Heart right ventricle (tissue), 16 donors: ENCODE measurements around the gene CHRNA1. TPM values are rescaled to one million over a fixed set of nuclear protein-coding genes. Genes with fewer than 3 reads are reported as not detected.

ENCODE experiments used
- ATAC-seq, 8 donors: fragments of 200-7000 bp; cut with Tn5 transposase; one replicate each; pipeline ENCODE4 v1.9.1; 2020; ENCODE audit warnings: mild to moderate bottlenecking in 8 of 8, moderate library complexity in 8 of 8, moderate number of reproducible peaks in 1 of 8
- DNase-seq, 2 donors: peaks; one replicate each; pipeline ENCODE4 v3.0.0-alpha.2; 2020
- H3K27ac ChIP-seq, 10 donors: fragments of 200-600 bp; sonication (generic) in 2 of 10; one replicate each; pipeline versions ENCODE4 v1.5.0 to v1.8.0; 2020 to 2022; ENCODE audit warnings: mild to moderate bottlenecking in 3 of 10
- H3K27me3 ChIP-seq, 7 donors: fragments of 200-600 bp; one replicate each; pipeline ENCODE4 v1.8.0; 2021 to 2022; ENCODE audit warnings: mild to moderate bottlenecking in 2 of 7
- H3K36me3 ChIP-seq, 9 donors: fragments of 200-600 bp; sonication (generic) in 1 of 9; one replicate each; pipeline versions ENCODE4 v1.5.0 to v1.8.0; 2020 to 2022; ENCODE audit warnings: mild to moderate bottlenecking in 2 of 9
- H3K4me1 ChIP-seq, 9 donors: fragments of 200-600 bp; sonication (generic) in 1 of 9; one replicate each; pipeline versions ENCODE4 v1.5.0 to v1.8.0; 2020 to 2022; ENCODE audit warnings: mild to moderate bottlenecking in 4 of 9
- H3K4me3 ChIP-seq, 10 donors: fragments of 200-600 bp; sonication (generic) in 2 of 10; one replicate each; pipeline versions ENCODE4 v1.5.0 to v1.8.0; 2020 to 2022; ENCODE audit warnings: mild to moderate bottlenecking in 7 of 10, moderate library complexity in 2 of 10
- H3K9me3 ChIP-seq, 11 donors: fragments of 200-600 bp in 10 of 11; sonication (generic) in 2 of 11; one replicate each; pipeline versions ENCODE4 v1.5.0 to v1.8.0; 2013 to 2022; ENCODE audit warnings: mild to moderate bottlenecking in 2 of 11, control low read depth in 1 of 11, moderate library complexity in 1 of 11
- CTCF ChIP-seq, 9 donors: fragments of 200-600 bp; sonication (generic) in 2 of 9; IDR thresholded peaks; one replicate each; pipeline versions ENCODE4 v1.5.0 to v1.8.0; 2021 to 2022; ENCODE audit warnings: antibody characterized with exemption in 9 of 9, mild to moderate bottlenecking in 5 of 9, moderate library complexity in 1 of 9
- WGBS, 2 donors: extraction: QIAGEN DNeasy Blood & Tissue Kit; methylation state at CpG; one replicate each; pipeline ENCODE4 v1.1.7; 2013; ENCODE audit warnings: inconsistent platforms in 1 of 2; 5-methylcytosine and 5-hydroxymethylcytosine counted together
- intact Hi-C, 10 donors: fragments of 100-400 bp; cut with DNase I; formaldehyde crosslinking; loops; one replicate each; pipeline versions ENCODE4 v1.11.1 to v1.14.2; 2022
- polyA plus RNA-seq, 2 donors: library from polyadenylated mRNA; stranded (reverse); fragments of 200-250 nt; gene quantifications; one replicate each; pipeline ENCODE4 v1.2.3, GENCODE V29; 2013
- total RNA-seq, 10 donors: library from RNA; stranded (reverse); fragmentation: NEBNext Ultra II Directional in 3 of 10; extraction: Animal tissue kit (Norgen Biotek cat#: 25700) in 3 of 10; gene quantifications; one replicate each; pipeline versions ENCODE4 v1.2.1 to v1.2.4, GENCODE V29; 2021 to 2023
- donor health status: Arrhythmogenic right ventricular cardiomyopathy.
- donor health status: ischemic (EF 13 %, LVEDD 7.1; RV severe dilation, severe dysfunction).
- donor health status: healthy with polysubstance abuse.
- donor health status: DM: no; HTN: yes; CAD: no.
- donor health status: DM: no; HTN: no; CAD: no.
- donor health status: ischemic (EF 25% LVEDD 6.9; RV normal size, moderate dysfunction).
- donor health status: ischemic (EF 25% LVEDD 5.7; RV mildly dilated, moderate dysfunction).
- donor health status: healthy.
- donor health status: DM: yes; HTN: yes; CAD: no.
- donor health status: Ischemic cardiomyopathy.
- donor health status: ischemic (EF 35%, LVEDD 5.7; RV mildly dilated, moderate dysfunction).
- donor health status: nonischemic (EF 11% LVEDD 7.7; RV severe dilation, severe dysfunction).
- donor health status: DM: yes; HTN: yes; CAD: no.
- donor health status: PGD.
- donor health status: ischemic (EF 29% LVEDD 5.4; RV normal size, mild dysfunction).
- donor health status: nonischemic (EF 23%, LVEDD 6.1; RV moderate dilation, normal function).

CHRNA1 gene
- total and polyA plus RNA-seq, 12 donors, result 0.07 to 1.3 (median 0.50) TPM; not detected in 5

GRCh38 chr2:174802459-174802858 is 38.2 kb upstream of the CHRNA1 start:
- no peak for TF ChIP-seq CTCF (IDR thresholded peaks at IDR 0.05)
- no peaks in the 10 kb centered on the region for H3K27me3 ChIP-seq
- WGBS, 2 donors, result 96 to 97% methylated on average over 4 of the region's 4 CpGs
- no peak overlapping the region for H3K4me3 ChIP-seq
- DNase-seq (no peak), ATAC-seq (no peak)
- peaks cover 0 to 18% (median 7%) of the 10 kb centered on the region in 9 donors for H3K4me1 ChIP-seq
- no peaks in the 10 kb centered on the region for H3K9me3 ChIP-seq
- no peak overlapping the region for H3K27ac ChIP-seq
- intact Hi-C loops, result no loop called here
- H3K36me3 ChIP-seq, result peaks cover 0 to 56% (median 10%) of the 10 kb centered on the region in 9 donors

DNA sequence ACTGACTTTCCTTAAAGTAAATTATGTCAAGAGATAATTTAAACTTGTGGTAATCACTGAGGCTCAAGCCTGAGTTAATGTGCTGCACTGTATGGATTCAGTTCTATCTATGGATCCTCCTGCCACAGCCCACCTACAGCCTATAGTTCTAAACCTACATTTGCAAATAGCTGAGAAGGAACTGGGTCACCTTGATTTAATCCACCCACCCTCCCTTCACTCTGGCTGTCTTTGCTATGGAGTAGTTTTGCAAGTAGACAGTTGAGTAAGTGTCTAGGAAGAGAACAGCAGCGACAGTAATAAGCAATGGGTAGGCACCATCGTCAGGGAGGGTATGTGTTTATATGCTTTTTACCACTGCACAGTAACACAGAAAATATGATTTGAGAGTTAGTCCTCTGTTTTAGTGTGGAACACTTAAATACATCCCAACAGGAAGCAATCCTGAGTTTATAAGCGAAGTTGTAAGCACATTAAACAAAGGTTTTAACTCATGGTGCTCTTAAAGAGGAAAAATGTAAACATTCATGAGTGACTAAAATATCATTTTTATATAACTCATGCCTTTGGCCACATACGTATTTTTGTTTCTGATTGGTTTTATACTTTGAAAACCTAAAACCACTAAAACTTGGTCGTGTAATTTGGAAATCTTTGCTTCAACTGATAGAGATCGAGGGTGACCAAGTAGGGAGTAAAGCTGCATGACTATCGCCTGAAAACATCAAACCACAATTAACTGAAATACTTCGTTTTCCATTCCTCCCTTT is 36.3 kb upstream of the CHRNA1 start:
- Histone ChIP-seq H3K27me3 (no peaks in the 10 kb centered on the region), H3K4me1 (peaks cover 0 to 5% (median 0%) of the 10 kb centered on the region in 9 donors), H3K4me3 (no peak overlapping the region), H3K27ac (no peak overlapping the region), H3K9me3 (no peaks in the 10 kb centered on the region), H3K36me3 (peaks cover 0 to 56% (median 10%) of the 10 kb centered on the region in 9 donors)
- no peak for ATAC-seq
- DNase-seq, result no peak
- no peak for TF ChIP-seq CTCF (IDR thresholded peaks at IDR 0.05)
- intact Hi-C loops, result no loop called here
- whole genome bisulfite sequencing, 2 donors, result 91 to 94% methylated on average over 8 of the region's 8 CpGs

- no peak for TF ChIP-seq CTCF (IDR thresholded peaks at IDR 0.05)
- H3K4me3 ChIP-seq, result no peak overlapping the region
- ATAC-seq, result no peak
- no peaks in the 10 kb centered on the region for H3K4me1 ChIP-seq
- H3K27me3 ChIP-seq, result no peaks in the 10 kb centered on the region
- no peak overlapping the region for H3K27ac ChIP-seq
- no peaks in the 10 kb centered on the region for H3K9me3 ChIP-seq
- peaks cover 0 to 44% (median 10%) of the 10 kb centered on the region in 9 donors for H3K36me3 ChIP-seq
- DNase-seq, result no peak
- intact Hi-C loops, result no loop called here
- 52 to 100% methylated on average over 1 of the region's 1 CpG for WGBS, 2 donors
Observed at GRCh38 chr2:174798801-174799200, 34.5 kb upstream of the CHRNA1 start.

DNA sequence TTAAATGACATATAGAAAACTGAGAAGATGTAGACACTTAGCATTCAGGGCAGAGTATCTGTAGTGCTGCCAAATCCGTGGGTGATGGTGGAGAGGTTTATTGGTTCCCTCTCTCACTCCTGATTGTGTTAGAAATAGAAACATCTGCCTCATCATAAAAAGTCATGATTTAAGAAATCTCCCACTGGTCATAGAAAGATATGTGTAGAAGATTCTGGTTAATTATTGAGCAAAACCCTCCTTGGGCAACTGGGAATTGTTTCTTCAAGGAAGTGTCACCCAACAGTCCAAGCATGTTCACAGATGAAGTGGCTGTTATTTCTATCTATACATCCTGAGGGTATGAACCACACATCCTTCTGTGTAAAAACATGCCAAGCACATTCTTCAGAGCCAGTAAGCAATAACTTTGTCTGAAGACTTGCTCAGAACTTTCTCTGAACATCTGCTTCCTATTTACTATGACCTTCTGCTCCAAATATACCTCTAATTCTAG is 33.6 kb upstream of the CHRNA1 start:
- H3K27me3 ChIP-seq, result no peaks in the 10 kb centered on the region
- H3K4me3 ChIP-seq, result no peak overlapping the region
- intact Hi-C loops, result no loop called here
- H3K27ac ChIP-seq, result no peak overlapping the region
- H3K4me1 ChIP-seq, result no peaks in the 10 kb centered on the region
- TF ChIP-seq CTCF (IDR thresholded peaks at IDR 0.05), result no peak
- DNase-seq (no peak), ATAC-seq (no peak)
- H3K36me3 ChIP-seq, result peaks cover 0 to 44% (median 10%) of the 10 kb centered on the region in 9 donors
- H3K9me3 ChIP-seq, result no peaks in the 10 kb centered on the region
- WGBS, 2 donors, result 69 to 72% methylated on average over 1 of the region's 1 CpG
